ENCODE data around the gene CHN1.

Gene CHN1

GRCh38 chr2:174994381-174994780 lies 10.8 kb downstream of the CHN1 start:
- Histone ChIP-seq H3K4me1 (ENCODE audit: control insufficient read depth, insufficient read depth, low read length) (peaks cover 4% of the 10 kb centered on the region), H3K36me3 (ENCODE audit: control insufficient read depth, insufficient read depth, low read length) (no peaks in the 10 kb centered on the region), H3K27me3 (ENCODE audit: control insufficient read depth, insufficient read depth, low read length) (no peaks in the 10 kb centered on the region), H3K9me3 (ENCODE audit: control insufficient read depth, insufficient read depth, low read length) (no peaks in the 10 kb centered on the region), H3K9ac (ENCODE audit: low read depth, low read length) (no peak overlapping the region), H3K4me3 (ENCODE audit: low read depth, low read length) (no peak overlapping the region)

- Histone ChIP-seq H3K4me1 (ENCODE audit: control insufficient read depth, insufficient read depth, low read length) (peaks cover 4% of the 10 kb centered on the region), H3K27me3 (ENCODE audit: control insufficient read depth, insufficient read depth, low read length) (no peaks in the 10 kb centered on the region), H3K36me3 (ENCODE audit: control insufficient read depth, insufficient read depth, low read length) (no peaks in the 10 kb centered on the region), H3K9ac (ENCODE audit: low read depth, low read length) (no peak overlapping the region), H3K9me3 (ENCODE audit: control insufficient read depth, insufficient read depth, low read length) (no peaks in the 10 kb centered on the region), H3K4me3 (ENCODE audit: low read depth, low read length) (no peak overlapping the region)
These were observed 12.3 kb downstream of the CHN1 start for GRCh38 chr2:174992886-174993285.

DNA sequence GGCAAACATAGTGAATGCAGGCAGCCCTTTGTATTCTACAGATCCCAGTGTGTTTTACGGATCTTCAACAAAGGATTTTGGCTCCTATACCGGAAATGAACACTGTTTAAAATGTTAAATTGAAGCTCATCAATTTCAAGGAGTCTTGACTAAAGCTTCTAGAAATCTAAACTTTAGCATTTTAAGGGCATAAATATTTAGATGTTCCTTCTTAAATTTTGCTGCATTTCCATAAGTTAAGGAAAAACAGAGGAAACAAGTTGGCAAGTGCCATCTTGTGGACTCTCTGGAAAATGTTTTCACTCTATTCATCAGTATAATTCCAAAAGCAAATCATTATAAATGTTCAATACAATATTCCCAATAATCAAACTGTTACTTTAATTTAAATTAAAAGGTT lies 19.6 kb downstream of the CHN1 start:
- no peak overlapping the region for H3K4me3 ChIP-seq (ENCODE audit: low read depth, low read length)
- no peaks in the 10 kb centered on the region for H3K9me3 ChIP-seq (ENCODE audit: control insufficient read depth, insufficient read depth, low read length)
- no peaks in the 10 kb centered on the region for H3K36me3 ChIP-seq (ENCODE audit: control insufficient read depth, insufficient read depth, low read length)
- H3K27me3 ChIP-seq (ENCODE audit: control insufficient read depth, insufficient read depth, low read length), result no peaks in the 10 kb centered on the region
- H3K4me1 ChIP-seq (ENCODE audit: control insufficient read depth, insufficient read depth, low read length), result peaks cover 9% of the 10 kb centered on the region
- no peak overlapping the region for H3K9ac ChIP-seq (ENCODE audit: low read depth, low read length)

- no peak overlapping the region for H3K4me3 ChIP-seq (ENCODE audit: low read depth, low read length)
- H3K4me1 ChIP-seq (ENCODE audit: control insufficient read depth, insufficient read depth, low read length), result peaks cover 9% of the 10 kb centered on the region
- no peak overlapping the region for H3K9ac ChIP-seq (ENCODE audit: low read depth, low read length)
- H3K27me3 ChIP-seq (ENCODE audit: control insufficient read depth, insufficient read depth, low read length), result no peaks in the 10 kb centered on the region
- no peaks in the 10 kb centered on the region for H3K9me3 ChIP-seq (ENCODE audit: control insufficient read depth, insufficient read depth, low read length)
- H3K36me3 ChIP-seq (ENCODE audit: control insufficient read depth, insufficient read depth, low read length), result no peaks in the 10 kb centered on the region
These were observed 20.6 kb downstream of the CHN1 start for GRCh38 chr2:174984561-174984960.

DNA sequence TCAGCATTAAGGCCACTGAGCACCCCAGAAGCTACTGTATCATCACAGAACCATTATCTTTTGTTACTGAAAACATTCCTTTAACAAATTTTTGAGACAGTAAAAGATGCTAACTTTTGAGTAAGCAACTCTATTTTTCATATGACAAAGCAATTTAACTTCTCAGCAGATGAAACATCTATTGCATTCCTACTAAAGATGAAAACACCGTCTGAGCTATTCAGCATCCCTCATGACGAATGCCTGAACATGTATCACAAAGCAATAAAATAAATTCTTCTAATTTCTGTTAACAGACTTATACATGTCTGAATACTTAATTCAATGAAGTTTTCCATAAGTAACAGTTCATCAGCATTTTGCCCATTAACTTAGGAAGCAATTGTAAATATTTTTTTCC lies 23.9 kb downstream of the CHN1 start:
- no peak overlapping the region for H3K4me3 ChIP-seq (ENCODE audit: low read depth, low read length)
- H3K9ac ChIP-seq (ENCODE audit: low read depth, low read length), result no peak overlapping the region
- no peaks in the 10 kb centered on the region for H3K9me3 ChIP-seq (ENCODE audit: control insufficient read depth, insufficient read depth, low read length)

DNA sequence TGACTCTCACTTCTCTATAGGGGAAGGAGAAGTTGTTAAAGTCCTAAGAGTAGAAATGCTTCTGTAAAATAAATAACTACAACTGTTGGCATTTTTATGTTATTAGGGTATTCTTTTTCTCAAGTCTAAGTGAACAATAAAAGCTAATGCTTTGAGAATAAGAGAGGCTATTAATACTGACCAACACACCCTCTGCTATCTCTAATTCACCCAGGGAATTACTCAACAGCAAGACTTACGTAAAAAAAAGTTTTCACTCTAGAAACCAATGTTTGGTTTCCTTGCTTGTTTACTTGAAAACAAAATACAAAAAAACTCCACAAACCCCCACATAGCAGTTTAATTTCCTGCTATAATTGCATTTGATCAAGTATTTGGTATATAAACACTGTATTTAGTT lies 25.2 kb downstream of the CHN1 start:
- no peaks in the 10 kb centered on the region for H3K36me3 ChIP-seq (ENCODE audit: control insufficient read depth, insufficient read depth, low read length)
- peaks cover 2% of the 10 kb centered on the region for H3K4me1 ChIP-seq (ENCODE audit: control insufficient read depth, insufficient read depth, low read length)
- H3K9ac ChIP-seq (ENCODE audit: low read depth, low read length), result no peak overlapping the region
- no peaks in the 10 kb centered on the region for H3K27me3 ChIP-seq (ENCODE audit: control insufficient read depth, insufficient read depth, low read length)
- H3K4me3 ChIP-seq (ENCODE audit: low read depth, low read length), result no peak overlapping the region
- no peaks in the 10 kb centered on the region for H3K9me3 ChIP-seq (ENCODE audit: control insufficient read depth, insufficient read depth, low read length)

More for the DNA sequence above, 23.9 kb downstream of the CHN1 start:
- Histone ChIP-seq H3K27me3 (ENCODE audit: control insufficient read depth, insufficient read depth, low read length) (no peaks in the 10 kb centered on the region), H3K4me1 (ENCODE audit: control insufficient read depth, insufficient read depth, low read length) (peaks cover 9% of the 10 kb centered on the region), H3K36me3 (ENCODE audit: control insufficient read depth, insufficient read depth, low read length) (no peaks in the 10 kb centered on the region)

GRCh38 chr2:174977364-174977763 lies 27.8 kb downstream of the CHN1 start:
- Histone ChIP-seq H3K9me3 (ENCODE audit: control insufficient read depth, insufficient read depth, low read length) (no peaks in the 10 kb centered on the region), H3K27me3 (ENCODE audit: control insufficient read depth, insufficient read depth, low read length) (no peaks in the 10 kb centered on the region), H3K36me3 (ENCODE audit: control insufficient read depth, insufficient read depth, low read length) (no peaks in the 10 kb centered on the region), H3K4me3 (ENCODE audit: low read depth, low read length) (no peak overlapping the region), H3K9ac (ENCODE audit: low read depth, low read length) (no peak overlapping the region), H3K4me1 (ENCODE audit: control insufficient read depth, insufficient read depth, low read length) (no peaks in the 10 kb centered on the region)

DNA sequence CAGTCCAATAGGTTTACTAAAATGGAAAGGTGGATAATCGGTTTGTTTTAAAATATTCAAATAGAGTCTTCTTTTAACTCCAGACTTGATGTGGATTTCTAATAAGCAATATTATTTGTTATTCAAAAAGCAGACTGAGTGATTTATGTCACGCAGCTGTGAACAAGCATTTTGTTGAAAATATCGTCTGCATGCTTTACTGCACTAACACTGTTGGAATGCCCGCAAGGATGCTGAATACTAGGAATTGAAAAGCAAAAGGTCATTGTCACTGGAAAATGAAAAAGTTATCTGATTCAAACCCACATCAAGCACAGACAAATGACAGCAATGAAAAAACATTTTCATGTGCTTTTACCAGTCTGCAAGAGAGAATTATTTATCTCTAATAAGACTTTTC lies 31.1 kb downstream of the CHN1 start:
- Histone ChIP-seq H3K4me1 (ENCODE audit: control insufficient read depth, insufficient read depth, low read length) (no peaks in the 10 kb centered on the region), H3K27me3 (ENCODE audit: control insufficient read depth, insufficient read depth, low read length) (no peaks in the 10 kb centered on the region), H3K4me3 (ENCODE audit: low read depth, low read length) (no peak overlapping the region), H3K36me3 (ENCODE audit: control insufficient read depth, insufficient read depth, low read length) (no peaks in the 10 kb centered on the region), H3K9ac (ENCODE audit: low read depth, low read length) (no peak overlapping the region), H3K9me3 (ENCODE audit: control insufficient read depth, insufficient read depth, low read length) (no peaks in the 10 kb centered on the region)

GRCh38 chr2:174972924-174973323 lies 32.3 kb downstream of the CHN1 start:
- Histone ChIP-seq H3K9me3 (ENCODE audit: control insufficient read depth, insufficient read depth, low read length) (no peaks in the 10 kb centered on the region), H3K36me3 (ENCODE audit: control insufficient read depth, insufficient read depth, low read length) (no peaks in the 10 kb centered on the region), H3K9ac (ENCODE audit: low read depth, low read length) (no peak overlapping the region), H3K27me3 (ENCODE audit: control insufficient read depth, insufficient read depth, low read length) (no peaks in the 10 kb centered on the region), H3K4me3 (ENCODE audit: low read depth, low read length) (no peak overlapping the region), H3K4me1 (ENCODE audit: control insufficient read depth, insufficient read depth, low read length) (no peaks in the 10 kb centered on the region)

DNA sequence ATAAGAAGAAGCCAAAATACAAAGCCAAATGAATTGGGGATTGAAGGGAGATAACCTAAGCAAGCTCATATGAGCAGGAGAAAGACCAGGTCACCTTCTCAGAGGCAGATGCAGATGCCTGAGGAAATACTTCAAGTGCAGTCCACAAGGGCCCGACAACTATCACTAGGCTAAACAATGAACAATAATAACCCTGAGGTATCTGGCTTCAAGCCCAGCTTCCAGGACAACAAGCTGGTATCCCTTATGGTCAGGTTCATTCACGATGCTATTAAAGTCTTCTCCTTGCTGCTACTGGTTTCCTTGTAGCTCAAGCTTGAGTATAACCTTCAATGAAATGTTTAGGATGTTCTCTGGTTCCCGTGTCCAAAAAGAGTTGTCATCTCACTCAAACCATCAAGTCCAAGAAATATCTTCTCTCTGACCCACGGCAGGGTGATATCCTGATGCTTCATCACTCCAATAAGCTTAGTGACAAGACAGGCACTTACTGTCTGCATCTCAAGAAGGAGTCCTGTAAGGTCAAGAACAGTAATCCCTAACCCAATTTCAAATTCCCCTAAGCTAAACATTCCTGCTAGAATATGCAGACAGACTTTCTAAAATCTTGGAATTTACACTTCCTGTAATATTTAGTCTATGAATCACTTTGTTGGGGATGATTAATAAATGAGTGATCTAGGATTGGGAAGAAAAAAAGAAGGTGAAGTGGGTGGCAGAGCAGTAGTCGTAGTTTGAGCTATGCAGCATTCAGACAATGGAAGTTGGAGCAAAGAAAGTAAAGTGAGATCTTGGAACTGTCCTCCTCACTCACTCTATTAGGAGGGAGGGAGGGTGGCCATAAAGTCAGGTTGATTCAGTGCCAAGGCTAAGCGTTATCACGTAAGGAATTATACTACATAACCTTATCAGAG lies 33.1 kb downstream of the CHN1 start:
- Histone ChIP-seq H3K9me3 (ENCODE audit: control insufficient read depth, insufficient read depth, low read length) (no peaks in the 10 kb centered on the region), H3K4me3 (ENCODE audit: low read depth, low read length) (no peak overlapping the region), H3K4me1 (ENCODE audit: control insufficient read depth, insufficient read depth, low read length) (no peaks in the 10 kb centered on the region), H3K27me3 (ENCODE audit: control insufficient read depth, insufficient read depth, low read length) (no peaks in the 10 kb centered on the region), H3K36me3 (ENCODE audit: control insufficient read depth, insufficient read depth, low read length) (no peaks in the 10 kb centered on the region), H3K9ac (ENCODE audit: low read depth, low read length) (no peak overlapping the region)

DNA sequence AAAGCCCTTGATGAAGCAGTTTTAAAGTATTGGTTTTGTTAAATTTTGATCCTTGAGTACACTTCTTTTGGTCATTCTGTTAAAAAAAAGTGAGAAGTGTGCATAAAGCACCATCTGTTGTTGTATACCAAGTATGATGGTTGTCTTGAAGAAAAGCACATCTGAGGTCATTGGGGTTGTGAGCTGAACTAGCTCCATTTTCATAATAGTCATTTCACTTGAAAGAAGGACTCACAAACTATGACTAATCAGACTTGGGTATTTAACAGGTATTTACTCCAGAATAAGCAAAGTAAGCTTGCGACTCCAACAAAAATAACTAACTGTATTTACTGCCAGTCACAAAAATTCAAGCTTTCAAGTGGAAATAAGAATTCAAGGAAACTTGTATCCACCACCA lies 35.1 kb downstream of the CHN1 start:
- H3K4me3 ChIP-seq (ENCODE audit: low read depth, low read length), result no peak overlapping the region
- no peaks in the 10 kb centered on the region for H3K9me3 ChIP-seq (ENCODE audit: control insufficient read depth, insufficient read depth, low read length)
- no peaks in the 10 kb centered on the region for H3K27me3 ChIP-seq (ENCODE audit: control insufficient read depth, insufficient read depth, low read length)
- no peaks in the 10 kb centered on the region for H3K36me3 ChIP-seq (ENCODE audit: control insufficient read depth, insufficient read depth, low read length)
- peaks cover 13% of the 10 kb centered on the region for H3K4me1 ChIP-seq (ENCODE audit: control insufficient read depth, insufficient read depth, low read length)
- H3K9ac ChIP-seq (ENCODE audit: low read depth, low read length), result no peak overlapping the region

- Histone ChIP-seq H3K9me3 (ENCODE audit: control insufficient read depth, insufficient read depth, low read length) (no peaks in the 10 kb centered on the region), H3K4me3 (ENCODE audit: low read depth, low read length) (no peak overlapping the region), H3K9ac (ENCODE audit: low read depth, low read length) (no peak overlapping the region), H3K36me3 (ENCODE audit: control insufficient read depth, insufficient read depth, low read length) (no peaks in the 10 kb centered on the region), H3K27me3 (ENCODE audit: control insufficient read depth, insufficient read depth, low read length) (no peaks in the 10 kb centered on the region), H3K4me1 (ENCODE audit: control insufficient read depth, insufficient read depth, low read length) (peaks cover 19% of the 10 kb centered on the region)
These were observed 36.0 kb downstream of the CHN1 start for GRCh38 chr2:174969091-174969734.

Data from iPS-15b (cell line).